SH-SY5Y (cell line): Measurements from ENCODE around the gene MACROD2.

Source experiments
- GATA2 ChIP-seq: IDR thresholded peaks from 2 replicates; pipeline ENCODE4 v1.6.1; 2011; ENCODE audit warnings: mild to moderate bottlenecking, low read depth, low read length
- GATA3 ChIP-seq: IDR thresholded peaks from 2 replicates; pipeline ENCODE4 v1.6.1; 2011; ENCODE audit warnings: low read depth, mild to moderate bottlenecking, low read length, moderate library complexity

DNA sequence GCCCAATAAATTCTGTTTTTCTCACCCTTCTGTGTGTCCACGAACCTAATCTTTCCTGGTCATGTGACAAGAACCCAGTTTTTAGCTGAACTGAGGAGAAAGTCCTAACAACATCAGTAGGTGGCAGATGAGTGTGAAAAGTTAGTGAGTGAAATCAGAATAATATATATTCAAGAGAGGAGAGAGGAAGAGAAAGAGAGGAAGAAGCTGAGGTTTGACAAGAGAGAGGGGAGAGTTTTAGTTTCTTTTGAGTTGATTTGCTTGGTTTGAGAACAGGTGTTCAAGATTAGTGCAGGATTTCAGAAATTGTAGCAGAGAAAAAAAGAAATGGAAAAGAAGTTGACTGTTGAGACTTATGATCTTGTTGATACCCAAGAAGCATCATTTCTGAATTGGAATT lies 1272.6 kb downstream of the MACROD2 start:
- no peak for TF ChIP-seq GATA3
- no peak for TF ChIP-seq GATA2
